IMR-90 (cell line): ENCODE data around the gene YPEL2. TPM values are rescaled to one million over a fixed set of nuclear protein-coding genes. Genes with fewer than 3 reads are reported as not detected.

ENCODE experiments used
- ATAC-seq: fragments of 200-7000 bp; cut with Tn5 transposase; 2 replicates; pipeline ENCODE4 v1.9.1; 2020; ENCODE audit warnings: low read depth, mild to moderate bottlenecking, moderate library complexity
- BruUV-seq: library from RNA; stranded (reverse); fragments of 400-500 nt; replicated peaks from 2 replicates; lab custom pipeline; 2021; lab: Mats Ljungman, UMichigan
- CTCF ChIA-PET: fragments of 300-600 bp; formaldehyde crosslinking; extraction: SDS; loops from one replicate; lab custom pipeline; 2021; ENCODE audit warnings: antibody characterized with exemption; lab: Yijun Ruan, JAX
- POLR2A ChIA-PET: fragments of 300-600 bp; sonication (Branson Sonifier 250); formaldehyde crosslinking; loops from one replicate; lab custom pipeline; 2022; ENCODE audit warnings: antibody characterized with exemption; ENCODE audit not compliant: unreplicated experiment; lab: Charles Lee
- DNase-seq: peaks from one replicate; pipeline ENCODE4 v3.0.0; 2013
- H2AFZ ChIP-seq: replicated peaks from 2 replicates; pipeline ENCODE3; 2013; ENCODE audit warnings: low read length, mild to moderate bottlenecking; ENCODE audit not compliant: poor library complexity
- H2AK5ac ChIP-seq: 2 replicates; pipeline ENCODE4 v1.6.1; 2013; ENCODE audit warnings: low read depth, low read length, inconsistent platforms
- H2AK9ac ChIP-seq: replicated peaks from 2 replicates; pipeline ENCODE3; 2013; ENCODE audit warnings: mild to moderate bottlenecking, low read depth, low read length, moderate library complexity; ENCODE audit not compliant: poor library complexity
- H2BK120ac ChIP-seq: 2 replicates; pipeline ENCODE4 v1.6.1; 2013; ENCODE audit warnings: low read depth, low read length, inconsistent platforms
- H2BK15ac ChIP-seq: 3 replicates; pipeline ENCODE4 v1.6.1; 2013; ENCODE audit warnings: low read depth, low read length, inconsistent platforms
- H2BK20ac ChIP-seq: 2 replicates; pipeline ENCODE4 v1.6.1; 2013; ENCODE audit warnings: low read depth, mild to moderate bottlenecking, inconsistent platforms, low read length, moderate library complexity
- H2BK5ac ChIP-seq: 2 replicates; pipeline ENCODE4 v1.6.1; 2013; ENCODE audit warnings: mild to moderate bottlenecking, low read depth, low read length, inconsistent platforms; ENCODE audit not compliant: poor library complexity, severe bottlenecking
- H3K14ac ChIP-seq: replicated peaks from 2 replicates; pipeline ENCODE4 v1.6.1; 2013; ENCODE audit warnings: low read depth, low read length, inconsistent platforms
- H3K18ac ChIP-seq: 2 replicates; pipeline ENCODE4 v1.6.1; 2013; ENCODE audit warnings: low read depth, low read length, control low read depth
- H3K23ac ChIP-seq: 2 replicates; pipeline ENCODE4 v1.6.1; 2013; ENCODE audit warnings: low read depth, low read length, inconsistent platforms
- H3K27ac ChIP-seq: 2 replicates; pipeline ENCODE4 v1.5.1; 2013; ENCODE audit warnings: mild to moderate bottlenecking, control low read depth, low read length; ENCODE audit not compliant: insufficient read depth
- H3K27me3 ChIP-seq: 2 replicates; pipeline ENCODE4 v1.6.1; 2013; ENCODE audit warnings: low read length; ENCODE audit not compliant: control insufficient read depth, insufficient read depth
- H3K36me3 ChIP-seq: 2 replicates; pipeline ENCODE4 v1.6.1; 2013; ENCODE audit warnings: low read length, mixed read lengths; ENCODE audit not compliant: control insufficient read depth, insufficient read depth
- H3K4ac ChIP-seq: 2 replicates; pipeline ENCODE4 v1.6.1; 2013; ENCODE audit warnings: low read depth, low read length, inconsistent platforms
- H3K4me1 ChIP-seq: 2 replicates; pipeline ENCODE4 v1.6.1; 2013; ENCODE audit warnings: low read length, mixed read lengths; ENCODE audit not compliant: control insufficient read depth, insufficient read depth
- H3K4me2 ChIP-seq: 2 replicates; pipeline ENCODE4 v1.6.1; 2013; ENCODE audit warnings: low read depth, mild to moderate bottlenecking, control low read depth, low read length, moderate library complexity
- H3K4me3 ChIP-seq: 2 replicates; pipeline ENCODE4 v1.5.1; 2013; ENCODE audit warnings: low read depth, mild to moderate bottlenecking, control low read depth, low read length, moderate library complexity; ENCODE audit not compliant: insufficient read depth
- H3K56ac ChIP-seq: 2 replicates; pipeline ENCODE4 v1.6.1; 2013; ENCODE audit warnings: low read length, inconsistent platforms; ENCODE audit not compliant: insufficient read depth; ENCODE audit errors: extremely low read depth
- H3K79me1 ChIP-seq, 2 experiments: 2 replicates each; pipeline ENCODE4 v1.6.1; 2013; ENCODE audit warnings: low read length in 2 of 2, inconsistent platforms in 1 of 2, low read depth in 1 of 2
- H3K9ac ChIP-seq: 2 replicates; pipeline ENCODE4 v1.6.1; 2013; ENCODE audit warnings: low read depth, low read length, control low read depth
- H3K9me1 ChIP-seq: 2 replicates; pipeline ENCODE4 v1.6.1; 2013; ENCODE audit warnings: low read length, inconsistent platforms; ENCODE audit not compliant: insufficient read depth
- H3K9me3 ChIP-seq: 2 replicates; pipeline ENCODE4 v1.6.1; 2013; ENCODE audit warnings: low read length; ENCODE audit not compliant: control insufficient read depth, insufficient read depth
- H4K20me1 ChIP-seq: 2 replicates; pipeline ENCODE4 v1.6.1; 2013; ENCODE audit warnings: low read length, inconsistent platforms; ENCODE audit not compliant: insufficient read depth
- H4K5ac ChIP-seq: 2 replicates; pipeline ENCODE4 v1.6.1; 2013; ENCODE audit warnings: mild to moderate bottlenecking, low read depth, low read length, control low read depth
- H4K8ac ChIP-seq, 2 experiments: 2 replicates each; pipeline ENCODE4 v1.6.1; 2013; ENCODE audit warnings: low read depth in 2 of 2, low read length in 2 of 2, control low read depth in 1 of 2, inconsistent platforms in 1 of 2
- H4K91ac ChIP-seq: 2 replicates; pipeline ENCODE4 v1.6.1; 2013; ENCODE audit warnings: low read depth, low read length, inconsistent platforms; ENCODE audit not compliant: insufficient read depth
- BHLHE40 ChIP-seq: fragments of 150-350 bp; IDR thresholded peaks from 2 replicates; pipeline ENCODE4 v1.6.1; 2016; ENCODE audit warnings: mild to moderate bottlenecking, low read depth, low read length
- CEBPB ChIP-seq: IDR thresholded peaks from 2 replicates; pipeline ENCODE4 v1.6.1; 2012; ENCODE audit warnings: low read depth, low read length, improper control_type of control experiment
- CHD1 ChIP-seq: IDR thresholded peaks from 2 replicates; pipeline ENCODE4 v1.6.1; 2012; ENCODE audit warnings: low read depth, low read length, improper control_type of control experiment
- CTCF ChIP-seq: conservative IDR thresholded peaks from 2 replicates; pipeline ENCODE4 v1.5.1; 2012; ENCODE audit warnings: mild to moderate bottlenecking, low read depth, low read length, improper control_type of control experiment
- ELK1 ChIP-seq: fragments of 150-350 bp; IDR thresholded peaks from 2 replicates; pipeline ENCODE4 v1.6.1; 2016; ENCODE audit warnings: low read depth, mild to moderate bottlenecking, low read length, moderate library complexity, borderline replicate concordance
- FOS ChIP-seq: fragments of 150-350 bp; IDR thresholded peaks from 2 replicates; pipeline ENCODE4 v1.6.1; 2016; ENCODE audit warnings: low read depth, low read length
- MAFK ChIP-seq: IDR thresholded peaks from 2 replicates; pipeline ENCODE4 v1.6.1; 2012; ENCODE audit warnings: low read depth, low read length, improper control_type of control experiment
- MAZ ChIP-seq: IDR thresholded peaks from 2 replicates; pipeline ENCODE4 v1.6.1; 2012; ENCODE audit warnings: low read depth, mild to moderate bottlenecking, low read length, improper control_type of control experiment, moderate library complexity, borderline replicate concordance
- MXI1 ChIP-seq: IDR thresholded peaks from 2 replicates; pipeline ENCODE4 v1.6.1; 2012; ENCODE audit warnings: low read depth, mild to moderate bottlenecking, low read length, moderate library complexity, borderline replicate concordance
- NFE2L2 ChIP-seq: fragments of 150-350 bp; IDR thresholded peaks from 2 replicates; pipeline ENCODE4 v1.6.1; 2016; ENCODE audit warnings: low read depth, mild to moderate bottlenecking, low read length
- POLR2A ChIP-seq: IDR thresholded peaks from 2 replicates; pipeline ENCODE4 v1.6.1; 2012; ENCODE audit warnings: mild to moderate bottlenecking, low read depth, low read length
- RAD21 ChIP-seq: IDR thresholded peaks from 2 replicates; pipeline ENCODE4 v1.6.1; 2012; ENCODE audit warnings: low read length, improper control_type of control experiment
- RCOR1 ChIP-seq: IDR thresholded peaks from 2 replicates; pipeline ENCODE4 v1.6.1; 2012; ENCODE audit warnings: mild to moderate bottlenecking, low read length, improper control_type of control experiment; ENCODE audit not compliant: insufficient replicate concordance
- RFX5 ChIP-seq: IDR thresholded peaks from 2 replicates; pipeline ENCODE4 v1.8.0; 2012; ENCODE audit warnings: low read depth, mild to moderate bottlenecking, low read length, moderate library complexity
- SMC3 ChIP-seq: fragments of 150-350 bp; IDR thresholded peaks from 2 replicates; pipeline ENCODE4 v1.6.1; 2016; ENCODE audit warnings: low read depth, mild to moderate bottlenecking, antibody characterized with exemption, low read length, moderate library complexity
- USF2 ChIP-seq: fragments of 150-350 bp; IDR thresholded peaks from 2 replicates; pipeline ENCODE4 v1.6.1; 2017; ENCODE audit warnings: mild to moderate bottlenecking, antibody characterized with exemption, low read length, low read depth
- WGBS, 2 experiments: methylation state at CpG; one replicate each; pipeline versions ENCODE4 v1.1.5 to v1.1.7; 2013; ENCODE audit warnings: missing lambda C conversion rate in 2 of 2; ENCODE audit not compliant: insufficient read length in 1 of 2; ENCODE audit errors: extremely low coverage in 2 of 2; 5-methylcytosine and 5-hydroxymethylcytosine counted together
- dilution Hi-C: fragments of 300-500 bp; cut with HindIII; formaldehyde crosslinking; loops from one replicate; pipeline ENCODE4 v1.14.3; 2018; ENCODE audit warnings: low sequenced_read_pairs; ENCODE audit not compliant: unreplicated experiment
- in situ Hi-C: fragments of 300-500 bp; cut with MboI; formaldehyde crosslinking; loops from 3 replicates; pipeline ENCODE4 v1.14.3; 2019; ENCODE audit warnings: low sequenced_read_pairs, inconsistent platforms, mixed read lengths
- intact Hi-C: fragments of 100-400 bp; cut with micrococcal nuclease; formaldehyde crosslinking; loops from 2 replicates; pipeline ENCODE4 v1.10.0; 2022
- polyA plus RNA-seq, 3 experiments: library from polyadenylated mRNA; depleted of rRNA; stranded (reverse); fragments of >200 nt; gene quantifications; 2 replicates each; pipeline ENCODE4 v1.2.3, GENCODE V29; 2012; ENCODE audit warnings: low replicate concordance in 1 of 3
- total RNA-seq: library from RNA; depleted of rRNA; stranded (reverse); fragments of >200 nt; gene quantifications from 2 replicates; pipeline ENCODE4 v1.2.3, GENCODE V29; 2012

YPEL2 gene
- total and polyA plus RNA-seq, 2 of the 4 experiments (the other 2 are of a cell fraction) = 2.3 to 3.4 TPM

GRCh38 chr17:59416184-59416583 lies 84.7 kb downstream of the YPEL2 start:
- H2BK5ac ChIP-seq = no peak overlapping the region
- no peak overlapping the region for H3K4me3 ChIP-seq
- no peak overlapping the region for H3K14ac ChIP-seq
- H3K4me1 ChIP-seq = no peaks in the 10 kb centered on the region
- ATAC-seq = no peak
- WGBS, 2 experiments = 67% methylated on average over 4 of the region's 4 CpGs; no CpG with 5 or more reads in 1 of the 2 experiments
- no peak overlapping the region for H3K4ac ChIP-seq
- H4K8ac ChIP-seq = no peak overlapping the region
- H4K91ac ChIP-seq = no peak overlapping the region
- no peaks in the 10 kb centered on the region for H3K36me3 ChIP-seq
- no peak overlapping the region for H3K4me2 ChIP-seq
- TF ChIP-seq USF2 = no peak
- no peak for TF ChIP-seq ELK1
- TF ChIP-seq RAD21 = no peak
- TF ChIP-seq NFE2L2 = no peak
- TF ChIP-seq CHD1 = no peak
- TF ChIP-seq MAZ = no peak
- no peak for TF ChIP-seq MAFK
- no peak for TF ChIP-seq RFX5
- no peak for TF ChIP-seq RCOR1
- no peak for TF ChIP-seq MXI1
- TF ChIP-seq SMC3 = no peak
- no peak for TF ChIP-seq CEBPB
- TF ChIP-seq CTCF = no peak
- TF ChIP-seq BHLHE40 = no peak
- no peak for TF ChIP-seq FOS
- no peak for TF ChIP-seq POLR2A
- no peaks in the 10 kb centered on the region; the same call in 1 of the 2 replicates for H3K9me1 ChIP-seq
- no peak overlapping the region for H2AK9ac ChIP-seq
- H2AK5ac ChIP-seq = no peak overlapping the region
- H3K27me3 ChIP-seq = peaks cover 24% of the 10 kb centered on the region
- POLR2A ChIA-PET = no interaction called here
- dilution Hi-C loops (no loop called here), intact Hi-C loops (no loop called here), in situ Hi-C loops (no loop called here)
- H3K23ac ChIP-seq = no peak overlapping the region
- no peaks in the 10 kb centered on the region for H3K79me1 ChIP-seq
- H2BK20ac ChIP-seq = no peak overlapping the region
- no peak overlapping the region for H3K18ac ChIP-seq
- no peak overlapping the region for H2BK120ac ChIP-seq
- no peak overlapping the region for H4K5ac ChIP-seq
- no peak overlapping the region for H3K56ac ChIP-seq
- no peak overlapping the region for H3K9ac ChIP-seq
- DNase-seq = no peak
- no peak overlapping the region for H2AFZ ChIP-seq
- CTCF ChIA-PET = no interaction called here
- no peak overlapping the region for H2BK15ac ChIP-seq
- no peaks in the 10 kb centered on the region for H4K20me1 ChIP-seq
- no TSS peak for BruUV-seq
- no peaks in the 10 kb centered on the region for H3K9me3 ChIP-seq
- H3K27ac ChIP-seq = no peak overlapping the region
